GM18517 (cell line): ENCODE results near the gene WSCD2.

Experiments
- ATAC-seq: cut with Tn5 transposase; IDR thresholded peaks from one replicate; pipeline ENCODE4 v1.9.1; 2021; ENCODE audit warnings: mild to moderate bottlenecking, moderate library complexity; ENCODE audit not compliant: unreplicated experiment

WSCD2 gene

GRCh38 chr12:108126212-108126611, 2.9 kb upstream of the WSCD2 start:
- ATAC-seq = no peak

GRCh38 chr12:108126990-108127501, 2.0 kb upstream of the WSCD2 start:
- ATAC-seq = no peak

- no peak for ATAC-seq
Observed at GRCh38 chr12:108127654-108128053, 1.4 kb upstream of the WSCD2 start.

- no peak for ATAC-seq
Observed at GRCh38 chr12:108128221-108129016, 669 bp upstream of the WSCD2 start.

GRCh38 chr12:108131035-108131434, 1.9 kb downstream of the WSCD2 start:
- no peak for ATAC-seq

GRCh38 chr12:108131657-108132126, 2.6 kb downstream of the WSCD2 start:
- ATAC-seq = no peak

- no peak for ATAC-seq
Observed at GRCh38 chr12:108133482-108133881, 4.4 kb downstream of the WSCD2 start.

GRCh38 chr12:108134744-108135143, 5.7 kb downstream of the WSCD2 start:
- ATAC-seq = no peak

GRCh38 chr12:108135627-108136026, 6.5 kb downstream of the WSCD2 start:
- ATAC-seq = no peak

GRCh38 chr12:108136697-108137096, 7.6 kb downstream of the WSCD2 start:
- no peak for ATAC-seq

- no peak for ATAC-seq
Observed at GRCh38 chr12:108139454-108139853, 10.4 kb downstream of the WSCD2 start.

GRCh38 chr12:108140501-108140900, 11.4 kb downstream of the WSCD2 start:
- ATAC-seq = no peak

GRCh38 chr12:108141600-108142130, 12.6 kb downstream of the WSCD2 start:
- no peak for ATAC-seq

GRCh38 chr12:108143144-108143543, 14.1 kb downstream of the WSCD2 start:
- ATAC-seq = no peak

- no peak for ATAC-seq
Observed at GRCh38 chr12:108144080-108144479, 15.0 kb downstream of the WSCD2 start.

GRCh38 chr12:108145011-108145410, 15.9 kb downstream of the WSCD2 start:
- ATAC-seq = no peak

GRCh38 chr12:108146035-108146893, 17.2 kb downstream of the WSCD2 start:
- no peak for ATAC-seq

- no peak for ATAC-seq
Observed at GRCh38 chr12:108147279-108147678, 18.2 kb downstream of the WSCD2 start.

GRCh38 chr12:108148521-108149074, 19.5 kb downstream of the WSCD2 start:
- no peak for ATAC-seq

- ATAC-seq = no peak
Observed at GRCh38 chr12:108150436-108150835, 21.3 kb downstream of the WSCD2 start.

- no peak for ATAC-seq
Observed at GRCh38 chr12:108151533-108152169, 22.6 kb downstream of the WSCD2 start.
